ENCODE measurements around the gene HSPE1.
A peak's percentile ranks its signal among the peaks of the same experiment; 100 is the strongest.
"Not testable (repeated sequence)": the region's sequence is repeated elsewhere in the genome, so short reads cannot be mapped to it uniquely, and the experiment has no call there.

HSPE1 gene

DNA sequence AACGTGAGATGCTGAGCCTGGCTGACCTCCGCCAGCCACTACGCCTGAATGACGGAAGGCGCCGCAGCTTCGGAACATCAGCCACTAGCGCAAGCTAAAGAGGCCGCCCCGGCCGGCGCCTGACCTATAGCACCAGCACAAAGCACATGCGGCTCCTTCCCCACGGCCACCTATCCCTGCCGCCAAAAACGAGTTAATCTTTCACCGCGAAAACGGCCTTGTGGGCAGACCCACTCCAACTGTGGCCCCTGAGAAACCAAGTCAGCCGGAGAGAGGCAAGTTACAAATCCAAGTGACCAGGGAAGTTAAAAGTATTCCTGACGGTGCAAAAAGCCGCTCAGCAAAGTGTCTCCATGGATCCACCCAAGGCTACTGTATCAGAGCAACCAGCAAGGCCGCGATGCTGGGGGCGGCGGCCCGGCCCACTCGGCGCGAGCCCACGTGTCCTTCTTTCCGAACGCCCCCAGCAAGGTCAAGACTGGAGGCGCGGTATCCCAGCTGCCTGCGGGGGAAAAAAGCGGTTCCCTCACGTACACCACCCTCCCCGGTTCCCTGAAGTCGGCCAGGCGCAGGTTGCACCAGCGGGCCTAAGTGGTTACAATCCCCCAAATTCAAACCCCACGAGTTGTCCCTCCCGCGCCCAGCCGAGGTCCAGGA, 1.1 kb upstream of the HSPE1 start:
- peak in 1 of 2 donors; percentile 63 for DNase-seq

DNA sequence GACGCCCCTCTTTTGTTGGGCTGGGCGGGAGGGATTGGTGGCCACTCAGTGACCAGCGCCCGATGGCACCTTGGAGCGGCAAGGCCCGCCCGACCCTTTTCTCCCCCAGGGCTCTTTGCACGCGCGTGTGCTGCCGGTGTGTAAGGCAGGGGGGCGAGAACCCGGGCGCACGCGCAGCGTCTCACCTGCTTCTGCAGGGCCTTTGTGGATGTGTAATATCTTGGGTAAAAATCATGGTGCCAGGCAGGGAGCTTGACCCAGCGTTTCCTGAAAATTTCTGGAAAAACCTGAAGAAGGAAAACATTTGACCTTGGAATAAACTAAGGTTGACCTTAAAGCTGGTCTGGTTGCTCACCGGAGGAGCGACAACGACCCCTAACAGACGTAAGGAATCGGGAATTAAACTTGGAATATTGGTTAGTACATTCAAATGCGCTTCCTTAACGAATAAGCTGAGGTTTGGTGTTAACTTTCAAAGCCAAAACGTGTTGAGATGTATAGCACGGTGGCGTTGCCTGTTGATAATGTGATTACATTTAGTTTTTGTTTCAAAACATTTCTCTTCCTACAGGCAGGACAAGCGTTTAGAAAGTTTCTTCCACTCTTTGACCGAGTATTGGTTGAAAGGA, 438 bp downstream of the HSPE1 start:
- DNase-seq, result no peak

GRCh38 chr2:197502201-197502600, 2.0 kb downstream of the HSPE1 start:
- DNase-seq, result no peak

DNA sequence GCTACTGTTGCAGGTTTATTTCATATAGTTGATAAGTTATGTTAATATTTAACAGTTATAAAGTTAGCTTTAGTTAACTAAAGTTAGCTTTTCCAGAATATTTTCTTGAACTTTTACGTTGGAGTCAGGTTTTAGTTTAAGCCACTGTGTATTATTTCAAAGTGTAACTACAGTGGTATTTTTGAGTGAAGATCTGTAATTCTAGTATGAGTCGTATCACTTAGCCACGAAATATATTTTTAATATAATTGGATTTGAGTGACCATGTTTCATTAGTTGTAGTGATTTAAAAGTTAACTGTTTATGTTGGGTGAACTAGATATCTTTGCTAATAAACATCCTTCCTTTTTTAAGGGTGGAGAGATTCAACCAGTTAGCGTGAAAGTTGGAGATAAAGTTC, 2.5 kb downstream of the HSPE1 start:
- no peak for DNase-seq

- no peak for DNase-seq
Measured at GRCh38 chr2:197504000-197504399, 3.8 kb downstream of the HSPE1 start.

GRCh38 chr2:197504512-197504911, 4.3 kb downstream of the HSPE1 start:
- DNase-seq, result no peak

DNA sequence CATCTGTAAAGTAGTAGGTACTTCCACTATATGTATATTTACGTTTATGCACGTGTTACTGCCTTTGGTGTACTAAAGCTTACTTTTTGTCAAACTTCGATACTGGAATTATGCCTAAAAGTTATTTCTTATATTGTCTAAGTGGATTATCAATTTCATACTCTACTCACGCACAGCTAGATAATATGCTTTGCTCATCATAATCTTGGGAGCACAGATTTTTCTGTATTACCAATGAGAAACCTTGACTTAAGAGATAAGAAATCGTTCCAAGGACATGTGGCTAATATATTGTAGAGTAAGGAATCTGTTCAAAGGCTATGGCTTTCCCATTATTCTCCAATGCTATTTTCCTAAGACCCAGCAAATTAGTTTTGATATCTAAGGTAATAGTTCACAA, 6.5 kb downstream of the HSPE1 start:
- DNase-seq, result no peak

GRCh38 chr2:197513915-197514314, 13.7 kb downstream of the HSPE1 start:
- no peak for DNase-seq

DNA sequence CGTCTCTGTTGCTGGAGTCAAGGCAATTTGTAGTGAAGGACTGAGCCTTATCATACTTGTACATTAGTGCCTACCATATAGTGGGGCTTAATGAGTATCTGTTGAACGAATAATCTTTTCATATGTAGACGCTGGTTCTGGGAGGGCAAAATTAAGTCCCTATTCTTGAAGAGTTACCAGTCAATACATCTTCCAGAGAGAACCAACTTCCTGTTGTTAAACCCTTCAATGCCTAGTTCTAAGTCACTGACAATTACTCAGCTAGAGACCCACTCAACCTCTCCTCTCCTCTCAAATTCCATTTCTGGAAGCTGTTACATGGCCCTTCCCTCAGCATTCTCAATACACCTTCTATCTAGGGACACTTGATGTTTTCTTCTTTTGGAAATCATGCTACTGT, 14.6 kb downstream of the HSPE1 start:
- no peak for DNase-seq

GRCh38 chr2:197515315-197515738, 15.1 kb downstream of the HSPE1 start:
- DNase-seq, result no peak

DNA sequence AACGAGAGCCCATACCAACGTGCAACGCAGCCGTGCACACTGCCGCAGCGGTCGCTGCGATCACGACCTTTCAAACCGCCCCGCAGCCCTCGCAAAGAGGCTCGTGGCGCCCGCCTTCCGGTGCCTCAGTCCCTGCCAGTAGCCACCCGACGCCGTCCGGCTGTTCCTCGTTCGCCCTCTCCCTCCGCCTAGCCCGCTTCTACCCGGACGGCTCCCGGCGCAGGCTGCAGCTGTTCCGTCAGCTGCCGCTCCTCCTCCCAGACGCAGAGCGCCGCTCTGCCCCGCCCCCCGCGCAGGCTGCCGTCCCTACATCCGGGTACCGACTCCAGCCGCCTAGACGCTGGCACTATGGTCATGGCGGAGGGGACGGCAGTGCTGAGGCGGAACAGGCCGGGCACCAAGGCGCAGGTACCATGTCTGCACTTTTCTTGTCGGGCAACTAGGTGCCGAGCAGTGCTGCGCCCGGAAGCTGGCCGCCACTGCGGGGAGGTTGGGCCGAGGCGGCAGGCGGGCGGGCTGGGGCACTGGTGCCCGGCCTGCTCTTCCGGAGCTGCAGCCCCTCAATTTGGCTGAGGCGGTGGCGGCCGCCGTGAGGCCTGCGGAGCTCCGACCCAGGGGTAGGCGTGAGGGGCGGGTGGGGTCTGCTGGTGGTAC, 15.7 kb downstream of the HSPE1 start, which contains the start of gene MOB4:
Gene MOB4, plus strand, starts transcription at position 328 of the 654 bp plus-strand sequence. Its CDS starts 21 bp downstream, at position 349.
- DNase-seq, result peak; percentile 88 to 90

- no peak for DNase-seq
Measured at GRCh38 chr2:197516393-197516761, 16.2 kb downstream of the HSPE1 start.

GRCh38 chr2:197517150-197517549, 17.0 kb downstream of the HSPE1 start:
- DNase-seq, result no peak

- DNase-seq, result no peak
Measured at GRCh38 chr2:197538412-197538811, 38.2 kb downstream of the HSPE1 start.

DNA sequence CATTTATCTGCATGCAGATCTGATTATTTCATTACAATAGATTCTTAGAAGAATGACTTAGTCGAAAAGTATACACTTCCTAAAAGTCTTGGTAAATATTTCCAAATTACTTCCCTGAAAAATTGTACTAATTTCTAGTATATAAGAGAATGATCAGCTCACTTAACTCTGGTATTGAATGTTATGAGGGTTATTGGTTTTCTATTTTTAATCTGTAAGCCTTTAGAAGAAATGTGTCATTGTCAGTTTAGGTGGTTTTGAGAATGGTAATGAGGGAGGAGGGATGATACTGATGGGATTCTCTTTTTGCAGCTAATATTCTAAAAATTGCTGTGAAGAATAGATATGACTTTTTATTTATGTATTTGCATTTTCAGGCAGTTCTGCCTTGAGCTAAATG, 39.6 kb downstream of the HSPE1 start:
- no peak for DNase-seq

GRCh38 chr2:197543206-197543605, 43.0 kb downstream of the HSPE1 start:
- no peak for DNase-seq

DNA sequence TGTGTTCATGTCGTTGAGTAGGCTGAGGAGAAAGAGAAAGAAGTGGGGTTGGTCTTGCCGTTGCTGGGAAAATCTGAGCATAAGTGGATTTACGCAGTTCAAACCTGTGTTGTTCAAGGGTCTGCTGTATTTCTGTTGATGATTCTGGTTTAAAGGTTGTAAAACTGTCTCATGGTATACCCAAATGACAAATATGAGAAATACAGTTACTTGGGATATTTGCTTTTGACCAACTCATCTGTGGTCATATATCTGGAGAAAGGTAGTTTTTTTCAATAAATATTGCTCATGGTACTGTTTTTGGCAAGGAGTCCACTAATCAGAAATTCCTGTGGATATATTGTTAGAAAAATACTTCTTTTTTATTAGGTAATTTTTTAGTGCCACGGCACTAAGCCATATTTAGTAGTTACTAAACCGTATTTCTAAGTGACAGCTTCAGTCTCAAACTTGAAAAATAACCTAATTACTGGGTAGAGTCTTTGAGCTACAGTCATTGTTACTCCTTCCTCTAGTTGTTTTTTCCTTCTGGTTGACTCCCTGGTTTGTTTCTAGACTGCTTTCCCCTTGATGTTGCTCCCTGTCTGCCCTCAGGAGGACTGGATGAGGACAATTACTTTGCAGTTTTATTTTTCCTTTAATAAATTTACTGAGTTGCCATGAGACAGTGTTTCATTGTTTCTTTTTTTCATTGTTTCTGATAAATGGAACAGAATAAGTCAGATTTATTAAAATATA, 47.2 kb downstream of the HSPE1 start:
- DNase-seq, result no peak

- DNase-seq, result no peak
Measured at GRCh38 chr2:197548582-197548981, 48.4 kb downstream of the HSPE1 start.

DNA sequence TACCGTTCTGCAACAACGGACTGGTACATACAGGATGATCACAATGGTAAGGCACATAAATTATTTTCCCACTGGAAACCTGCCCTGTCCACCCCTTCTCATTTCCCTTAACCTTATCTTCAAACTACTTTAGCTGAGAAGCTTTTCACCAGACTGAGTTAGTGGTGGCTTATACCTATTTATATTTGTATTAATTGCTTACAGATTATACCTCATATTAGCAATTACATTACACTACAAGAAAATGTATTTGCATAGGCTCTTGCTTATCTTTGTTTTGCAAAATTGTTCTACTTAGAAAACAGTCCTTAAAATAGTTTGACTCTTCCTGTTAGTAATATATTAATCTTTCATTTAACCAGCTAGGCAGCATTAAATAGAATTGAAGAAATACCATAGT, 51.1 kb downstream of the HSPE1 start:
- not testable (repeated sequence) for DNase-seq
